Measurements from ENCODE around the gene MSI2.

The MSI2 gene

DNA sequence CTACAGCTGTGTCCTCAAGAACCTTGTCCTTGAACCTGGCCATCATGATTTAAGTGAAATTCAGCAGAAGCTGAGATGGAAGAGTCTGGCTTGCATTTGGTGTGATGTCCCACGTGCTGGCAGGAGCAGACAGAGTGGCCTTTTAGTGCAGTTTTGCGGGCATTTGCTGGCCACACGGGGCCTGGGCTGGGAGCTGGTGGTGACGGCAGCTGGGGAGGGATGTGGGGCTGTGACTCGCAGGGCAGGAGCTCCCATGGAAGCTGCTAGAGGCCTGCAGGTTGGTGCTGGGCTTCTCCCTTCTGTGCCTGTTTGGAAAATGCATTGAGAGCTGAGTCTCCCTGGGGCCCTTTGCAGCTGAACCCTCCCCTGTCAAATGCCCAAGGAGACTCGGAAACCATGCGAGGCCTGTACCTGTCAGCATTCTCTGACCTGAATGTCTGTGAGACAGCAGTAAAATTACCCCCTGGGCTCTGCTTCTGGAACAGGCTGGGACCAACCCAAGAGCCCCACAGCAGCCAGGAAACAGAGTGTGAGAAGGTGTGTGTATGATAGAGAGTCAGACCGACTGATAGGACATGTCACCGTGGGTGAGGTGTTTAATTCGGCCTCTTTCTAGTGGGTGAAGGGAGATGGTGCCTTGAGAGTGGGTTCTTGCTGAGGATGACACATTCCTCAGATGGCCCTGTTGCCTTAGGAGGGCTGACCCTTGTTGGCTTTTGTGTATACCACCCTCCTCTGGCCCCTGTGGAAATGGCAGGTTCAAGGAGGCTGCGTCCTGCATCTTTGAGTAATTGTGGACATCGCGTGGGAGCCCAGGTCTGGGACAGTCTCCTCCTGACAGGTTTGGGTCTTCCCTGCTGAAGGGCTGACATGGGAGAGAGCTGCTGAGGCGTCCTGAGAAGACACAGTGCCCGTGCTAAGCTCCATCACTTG lies 145.5 kb downstream of the MSI2 start:
- DNase-seq: no peak

DNA sequence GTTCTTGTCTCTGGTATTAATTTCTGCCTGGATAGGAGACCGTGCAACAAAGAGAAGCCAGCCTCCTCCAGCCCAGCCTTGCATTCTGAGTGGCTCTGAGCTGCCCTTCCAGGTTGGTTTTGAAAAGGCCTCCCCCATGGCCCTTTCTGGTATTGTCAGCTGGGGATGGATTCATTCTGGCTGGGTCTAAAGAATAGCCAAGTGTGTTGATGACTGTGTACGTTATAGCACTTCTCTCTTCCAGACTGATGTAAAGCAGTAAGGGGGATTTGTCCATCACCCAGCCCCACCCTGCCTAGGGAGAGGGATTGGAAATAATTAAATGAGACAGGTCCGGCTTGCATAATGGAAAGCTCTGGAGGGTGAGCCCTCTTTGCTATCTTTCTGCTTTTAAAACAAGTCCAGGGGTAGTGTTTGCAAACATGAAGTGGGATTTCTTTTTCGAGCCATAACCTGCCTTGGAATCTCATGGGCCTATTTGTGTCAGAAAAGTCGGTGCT lies 146.4 kb downstream of the MSI2 start:
- DNase-seq: no peak

DNA sequence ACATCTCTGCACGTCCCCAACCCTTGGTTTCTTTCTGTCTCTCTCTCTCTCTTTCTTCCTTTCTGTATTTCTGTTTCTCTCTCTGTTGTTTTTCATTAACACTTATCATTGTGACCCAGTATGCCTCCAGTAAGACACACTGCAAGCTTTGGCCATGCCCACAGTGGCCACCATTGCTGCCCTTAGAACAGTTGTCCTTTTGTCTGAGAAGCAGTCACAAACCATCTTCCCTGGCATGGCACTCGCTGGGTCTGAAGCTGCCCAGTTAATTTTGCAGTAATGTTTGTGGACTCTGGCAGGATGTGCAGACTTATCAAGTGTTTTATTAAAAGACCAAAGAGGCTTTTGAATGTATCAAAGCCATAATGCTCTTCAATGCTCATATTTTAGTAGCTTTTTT lies 146.9 kb downstream of the MSI2 start:
- DNase-seq: no peak

DNA sequence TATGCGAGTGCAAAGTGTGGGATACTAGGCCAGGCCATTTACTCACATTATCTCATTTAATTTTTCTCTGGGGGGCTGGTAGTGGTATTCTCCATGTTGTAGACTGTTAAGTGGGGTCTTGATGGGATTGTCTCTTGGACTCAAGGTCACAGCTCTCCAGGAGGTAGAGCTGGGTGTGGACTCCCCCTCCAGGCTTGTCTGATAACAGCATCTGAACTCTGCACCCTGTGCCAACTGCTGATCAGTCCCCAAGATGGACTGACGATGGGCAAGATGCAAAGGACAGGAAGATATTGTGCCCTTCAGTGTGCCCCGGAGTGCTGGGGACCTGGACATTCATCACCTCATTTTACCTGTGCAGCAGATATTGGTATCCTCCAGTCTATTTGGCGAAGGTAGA lies 147.8 kb downstream of the MSI2 start:
- DNase-seq: no peak

DNA sequence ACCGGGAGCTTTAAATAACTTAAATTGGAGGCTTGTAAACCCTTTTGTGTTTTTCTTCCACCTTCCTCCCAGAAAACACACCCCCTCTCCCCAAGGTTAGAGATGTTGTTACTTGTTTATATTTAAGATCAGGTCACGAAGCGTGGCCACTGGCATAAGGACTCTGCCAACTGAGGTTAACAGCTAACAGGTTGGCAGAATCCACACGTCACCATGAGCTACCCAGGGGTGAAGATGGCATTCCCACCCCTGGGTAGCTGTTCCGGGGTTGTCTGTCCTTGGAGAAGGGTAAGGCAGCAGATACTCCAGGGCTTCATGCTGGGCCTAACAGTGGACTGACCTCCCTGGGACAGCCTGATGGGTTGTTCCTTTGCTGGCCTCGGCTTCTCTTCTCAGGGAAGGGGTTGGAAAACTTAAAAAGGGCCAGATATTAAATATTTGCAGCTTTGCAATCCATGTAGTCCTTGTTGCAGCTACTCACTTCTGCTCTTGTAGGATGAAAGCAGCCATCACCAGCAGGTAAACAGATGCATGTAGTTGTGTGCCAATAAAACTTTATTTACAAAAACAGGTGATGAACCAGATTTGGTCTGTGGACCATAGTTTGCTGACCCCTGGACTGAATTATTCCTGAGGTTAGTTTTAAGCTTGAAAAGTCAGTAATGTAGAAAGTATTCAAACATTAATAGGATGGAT lies 148.6 kb downstream of the MSI2 start:
- no peak for DNase-seq

DNA sequence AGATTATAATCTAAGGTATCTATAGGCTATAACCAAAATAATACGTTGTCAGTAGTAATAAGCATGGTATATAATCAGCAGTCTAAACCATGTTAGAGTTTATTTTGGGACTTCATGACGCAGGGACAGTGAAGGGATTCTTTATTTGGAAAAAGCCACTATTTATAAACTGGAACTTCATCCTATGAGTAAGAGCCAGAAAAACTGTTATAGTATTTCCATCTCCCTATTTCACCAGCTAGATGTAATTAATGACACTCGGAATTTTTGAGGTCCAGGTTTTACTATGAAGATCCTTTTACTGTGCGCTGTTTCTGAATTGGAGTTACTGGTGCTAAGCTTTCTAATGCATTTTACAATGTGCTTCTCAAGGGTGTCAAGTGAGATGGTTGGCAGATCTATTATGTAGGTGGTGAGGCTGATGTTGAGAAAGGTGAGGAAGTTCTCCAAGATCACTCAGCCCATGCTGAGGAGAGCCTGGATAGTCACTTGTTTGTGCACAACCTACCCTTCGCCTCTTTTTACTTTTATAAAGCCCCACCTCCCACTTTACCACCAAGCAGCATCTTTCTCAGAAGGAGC lies 149.3 kb downstream of the MSI2 start:
- DNase-seq: no peak

DNA sequence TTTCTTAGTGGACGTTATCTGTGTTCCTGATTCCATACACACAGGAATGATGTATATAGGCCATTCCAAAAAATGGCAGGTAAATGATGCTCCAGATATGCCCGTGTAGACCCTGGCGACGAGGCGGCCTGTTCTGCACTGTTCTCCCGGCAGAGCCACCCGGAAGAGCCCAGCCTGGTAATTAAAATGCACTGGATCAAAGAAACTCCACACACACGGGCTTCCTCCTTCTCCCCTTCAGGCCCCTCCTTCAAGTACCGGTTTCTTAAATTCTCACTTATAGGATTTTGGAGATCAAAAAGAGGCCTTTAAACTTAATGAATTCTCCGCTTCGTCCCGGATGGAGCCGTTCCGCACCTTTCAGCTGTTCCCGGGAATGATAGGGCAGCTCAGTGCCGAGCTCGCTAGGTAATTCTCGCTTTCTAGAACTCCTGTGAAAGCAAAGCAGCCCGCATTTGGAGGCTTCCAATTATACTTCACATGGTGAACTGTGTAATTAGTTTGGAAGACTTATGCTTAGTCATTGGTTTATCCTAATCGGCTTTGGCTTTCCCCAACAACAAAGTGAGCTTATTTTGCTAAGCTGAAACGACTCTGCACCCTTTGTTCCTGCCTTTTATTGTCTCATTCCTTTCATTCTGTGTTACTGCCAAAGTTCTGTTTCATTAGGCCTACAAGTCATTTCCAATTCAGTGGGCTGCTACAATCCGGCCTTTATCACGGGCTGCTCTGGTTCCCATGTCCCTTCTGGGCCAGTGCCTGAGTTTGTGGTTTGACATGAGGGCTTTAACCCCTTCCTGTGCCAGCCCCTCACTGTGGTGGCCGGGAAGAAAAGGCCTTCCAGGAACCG lies 150.0 kb downstream of the MSI2 start:
- no peak for DNase-seq

DNA sequence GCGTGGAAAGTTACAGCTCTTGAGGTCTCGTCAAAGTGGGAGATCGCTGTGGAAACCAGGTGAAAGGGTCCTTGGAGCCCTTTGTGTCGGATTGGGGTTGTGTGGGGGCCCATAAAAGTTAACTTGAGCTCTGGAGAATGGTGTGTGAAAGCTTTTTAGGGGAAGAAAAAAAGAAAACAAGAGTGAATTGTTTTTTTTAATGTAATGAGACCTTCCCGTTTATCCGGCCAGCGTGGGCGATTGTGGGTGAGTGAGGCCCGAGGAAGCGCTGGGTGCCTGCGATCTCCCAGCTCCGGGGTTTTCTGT lies 150.6 kb downstream of the MSI2 start:
- DNase-seq: no peak

DNA sequence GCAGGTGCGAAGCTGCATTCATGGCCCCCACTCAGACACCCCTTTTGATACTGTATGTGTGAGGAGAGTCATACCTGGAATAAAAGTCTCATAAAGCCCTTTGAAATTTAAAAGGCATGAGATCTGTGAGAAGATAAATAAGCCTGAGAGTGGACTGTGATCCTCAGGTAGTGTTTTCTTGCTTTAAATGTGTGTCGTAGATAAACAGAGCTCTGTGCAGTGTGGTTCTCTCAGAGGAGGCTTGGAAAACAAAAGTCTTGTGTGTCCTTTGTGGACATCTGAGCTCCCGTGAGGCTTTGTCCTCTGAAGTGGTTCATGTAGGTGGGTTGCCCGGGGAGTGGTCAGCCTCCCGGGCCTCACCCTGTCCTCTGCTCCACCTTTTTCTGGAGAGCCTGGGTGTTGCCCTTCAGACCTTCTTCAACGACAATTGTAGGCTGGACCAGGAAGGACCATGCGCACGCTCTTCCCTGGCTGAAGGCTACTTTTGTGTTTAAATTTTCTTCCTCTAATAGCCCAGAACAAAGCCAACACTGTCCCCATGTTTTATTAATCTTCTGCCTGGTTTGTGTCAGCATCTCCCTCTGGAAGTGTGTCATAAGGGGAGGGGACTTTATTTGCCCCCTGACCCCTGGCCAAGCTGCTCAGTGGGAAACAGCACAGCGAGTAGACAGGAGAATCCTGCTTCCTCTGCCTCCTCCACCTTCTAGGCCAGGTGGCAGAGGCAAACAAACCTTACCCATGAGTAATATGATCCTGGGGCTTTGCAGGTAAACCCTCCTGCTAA lies 151.2 kb downstream of the MSI2 start:
- no peak for DNase-seq

DNA sequence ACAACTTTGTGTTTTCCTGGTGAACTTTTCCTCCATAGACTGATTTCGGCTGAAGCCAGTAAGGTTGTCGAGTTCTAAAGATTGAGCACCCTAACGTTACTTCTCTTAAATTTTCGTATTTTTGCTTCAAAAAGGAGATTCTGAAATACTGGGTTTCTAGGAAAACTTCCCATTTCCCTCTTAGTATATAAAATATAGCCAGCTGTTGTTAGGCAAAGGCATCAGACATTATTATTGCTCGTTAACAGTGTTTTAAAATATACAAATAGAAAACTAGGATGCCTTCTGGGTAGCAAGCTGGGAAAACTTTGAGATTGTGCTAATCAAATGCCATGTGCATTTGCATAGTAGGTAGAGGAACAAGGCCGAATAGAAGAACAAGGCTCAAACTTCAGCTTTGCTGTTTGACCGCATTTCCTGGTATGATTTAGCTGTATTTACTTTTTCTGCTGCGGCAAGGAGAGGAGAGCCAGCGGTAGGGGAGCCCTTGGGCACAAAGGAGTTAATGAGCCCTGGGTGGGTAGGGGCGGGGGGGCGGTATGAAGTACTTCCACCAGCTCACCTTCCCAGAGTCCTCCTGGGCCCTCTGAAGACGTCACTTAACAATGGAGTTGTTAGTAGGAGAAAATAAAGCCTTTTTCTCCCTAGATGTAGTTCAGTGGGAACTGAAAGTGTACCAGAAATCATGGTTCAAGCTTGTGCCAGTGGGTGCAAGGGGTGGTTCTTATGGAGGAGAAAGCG lies 151.9 kb downstream of the MSI2 start:
- no peak for DNase-seq

DNA sequence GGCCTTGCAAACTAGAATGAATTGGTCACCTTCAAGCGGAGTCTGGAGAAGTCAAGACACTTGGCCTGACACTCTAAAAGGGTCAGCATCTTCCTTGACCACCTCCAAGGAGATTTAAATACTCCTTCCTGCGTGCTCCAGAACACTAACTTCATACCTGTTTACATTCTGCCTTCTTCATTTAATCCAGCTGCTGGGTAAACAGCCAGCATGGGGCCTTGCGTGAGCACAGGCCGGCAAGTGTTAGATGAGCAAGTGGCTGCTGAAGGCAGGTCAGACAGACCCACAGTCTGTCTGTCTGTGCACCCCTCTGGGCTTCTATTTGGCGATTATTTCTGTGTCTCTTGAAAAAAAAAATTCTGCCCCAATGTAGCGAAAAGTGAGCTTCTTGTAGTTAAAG lies 153.8 kb downstream of the MSI2 start:
- DNase-seq: no peak

DNA sequence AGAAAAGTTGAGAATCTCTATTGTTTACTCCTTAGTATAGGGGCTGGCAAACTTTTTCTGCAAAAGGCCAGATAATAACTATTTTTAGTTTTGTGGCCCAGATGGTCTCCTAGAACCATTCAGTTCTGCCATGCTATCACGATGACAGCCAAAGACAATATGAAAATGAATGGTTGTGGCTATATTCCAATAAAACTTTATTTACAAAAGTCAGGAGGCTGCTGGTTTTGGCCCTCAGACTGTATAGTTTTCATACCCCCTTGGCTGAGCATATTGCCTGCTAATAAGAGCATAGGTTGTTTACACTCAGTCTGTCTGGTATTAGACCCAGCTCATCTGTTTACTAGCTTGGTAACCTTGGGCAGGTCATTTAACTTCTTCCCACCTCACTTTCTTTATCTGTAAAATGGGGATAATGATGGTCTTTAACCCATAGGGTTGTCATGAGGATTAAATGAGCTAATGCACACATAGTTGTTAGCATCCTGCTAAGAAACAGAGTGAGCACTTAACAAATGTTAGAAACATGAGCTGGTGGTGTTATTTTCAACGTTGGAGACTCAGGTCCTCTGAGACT lies 156.3 kb downstream of the MSI2 start:
- DNase-seq: no peak

DNA sequence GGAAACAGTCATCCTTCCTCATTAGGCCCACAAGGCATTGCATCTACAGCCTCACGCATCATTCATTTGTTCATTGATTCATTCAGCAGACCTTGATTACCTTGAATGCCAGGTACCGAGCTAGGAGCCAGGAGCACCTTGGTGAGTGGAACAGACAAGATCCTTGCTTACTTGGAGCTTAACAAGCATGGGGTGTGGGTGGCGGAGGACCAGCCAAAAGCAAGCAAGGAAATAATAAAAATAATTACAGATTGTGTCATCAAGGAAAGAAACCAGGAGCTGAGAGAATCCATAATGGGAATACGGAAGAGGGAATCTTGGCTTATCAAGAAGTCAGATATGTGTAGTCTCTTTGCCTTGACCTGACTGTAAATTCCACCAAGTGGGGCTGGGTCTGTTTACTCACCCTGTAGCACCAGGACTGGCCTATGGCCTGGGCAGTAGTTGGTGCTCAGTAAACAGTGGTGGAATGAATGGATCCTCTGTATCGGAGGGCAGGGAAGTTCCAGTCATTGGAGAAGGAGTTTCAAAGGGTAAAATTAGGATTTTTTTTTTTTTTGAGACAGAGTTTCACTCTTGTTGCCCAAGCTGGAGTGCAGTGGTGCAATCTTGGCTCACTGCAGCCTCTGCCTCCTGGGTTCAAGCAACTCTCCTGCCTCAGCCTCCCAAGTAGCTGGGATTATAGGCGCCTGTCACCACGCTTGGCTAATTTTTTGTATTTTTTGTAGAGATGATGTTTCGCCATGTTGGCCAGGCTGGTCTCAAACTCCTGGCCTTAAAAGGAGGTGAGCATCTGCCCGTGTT lies 157.7 kb downstream of the MSI2 start:
- DNase-seq: no peak

DNA sequence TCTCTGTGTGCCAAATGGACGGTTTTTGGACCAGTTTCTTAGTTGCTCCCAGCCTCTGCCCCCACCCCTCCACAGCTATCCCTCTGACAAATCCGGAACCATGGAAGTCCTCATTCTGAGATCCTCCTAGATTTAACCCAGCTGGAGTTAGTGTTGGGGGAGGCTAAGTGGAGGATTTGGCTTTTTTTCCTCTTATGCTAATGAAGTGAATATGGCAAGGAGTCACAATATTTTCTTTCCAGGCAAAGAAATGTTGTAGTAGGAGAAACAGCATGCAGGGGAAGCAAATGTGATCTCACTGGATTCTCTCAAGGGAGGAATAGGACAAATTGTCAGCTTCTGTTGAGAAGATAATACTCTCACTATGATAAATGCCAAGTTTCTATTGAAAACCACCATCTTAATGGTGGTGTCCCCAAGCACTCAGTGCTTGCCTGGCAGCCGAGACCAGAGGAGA lies 159.5 kb downstream of the MSI2 start:
- DNase-seq: no peak

DNA sequence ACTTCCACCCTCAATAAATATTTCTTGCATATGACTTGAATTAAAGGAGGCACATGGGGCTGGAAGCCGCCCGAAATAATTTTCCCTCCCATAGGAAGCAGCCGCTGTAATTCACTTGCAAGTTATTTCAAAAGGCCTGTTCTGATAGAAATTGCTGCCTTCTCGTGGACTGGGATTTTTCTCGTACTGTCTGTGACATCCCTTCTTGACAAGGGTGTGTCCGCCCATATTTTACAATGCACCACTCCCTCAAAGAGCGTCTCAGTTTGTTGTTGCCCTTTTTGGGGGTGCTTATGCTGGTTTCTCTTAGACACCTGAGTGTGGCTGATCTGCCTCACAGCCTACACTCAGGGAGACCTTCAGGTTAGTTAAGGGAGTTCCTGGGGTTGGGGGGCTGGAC lies 160.0 kb downstream of the MSI2 start:
- no peak for DNase-seq

DNA sequence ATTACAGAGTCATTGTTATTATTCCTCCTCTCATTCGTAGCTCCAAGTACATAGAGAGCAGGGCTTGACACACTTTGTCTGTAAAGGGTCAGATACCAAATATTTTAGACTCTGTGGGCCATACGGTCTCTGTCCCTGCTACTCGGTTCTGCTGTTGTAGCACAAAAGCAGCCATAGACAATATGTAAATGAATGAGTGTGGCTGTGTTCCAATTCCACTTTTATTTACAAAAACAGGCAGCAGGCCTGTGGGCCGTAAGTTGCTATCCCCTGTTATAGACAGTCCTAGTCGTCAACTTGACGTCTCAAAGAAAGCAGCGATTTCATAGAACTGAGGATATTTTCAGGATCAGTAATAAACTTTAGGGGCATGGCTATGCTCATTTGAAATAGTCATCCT lies 161.6 kb downstream of the MSI2 start:
- DNase-seq: no peak

DNA sequence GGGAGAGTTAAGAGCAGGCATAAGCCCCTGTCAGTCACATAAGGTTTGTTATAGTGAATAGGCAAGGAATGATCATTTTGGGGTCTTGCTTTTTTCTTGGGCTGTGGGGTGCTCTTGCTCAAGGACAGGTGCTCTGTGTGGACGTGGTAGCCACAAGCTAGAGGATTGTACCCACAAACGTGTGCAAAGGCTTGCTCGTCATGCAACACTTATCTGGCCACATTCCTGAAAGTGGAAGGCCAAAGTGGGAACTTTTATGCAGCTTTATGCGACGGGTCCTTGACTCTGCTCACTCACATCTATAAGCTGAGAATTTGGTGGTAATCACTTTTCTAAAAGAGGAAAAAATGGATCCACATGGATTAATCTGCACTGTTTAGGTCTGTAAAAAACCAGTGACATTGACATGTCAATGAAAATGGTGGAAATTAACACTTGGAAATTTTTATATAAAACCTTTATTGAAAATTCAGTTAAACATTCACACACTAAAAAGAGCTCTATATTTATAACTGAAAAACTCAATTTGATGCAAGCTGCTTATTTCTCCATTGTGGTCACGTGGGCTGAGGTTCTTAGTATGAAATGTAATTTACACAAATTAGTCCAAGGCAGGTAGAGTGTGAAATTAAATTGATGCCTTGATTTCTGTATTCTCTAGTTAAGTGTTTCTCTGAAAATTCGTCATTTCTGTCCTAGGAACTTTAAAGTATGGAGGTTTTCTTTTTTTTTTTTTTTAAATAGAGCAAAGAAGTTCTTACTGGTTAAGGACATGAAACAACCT lies 162.3 kb downstream of the MSI2 start:
- no peak for DNase-seq

DNA sequence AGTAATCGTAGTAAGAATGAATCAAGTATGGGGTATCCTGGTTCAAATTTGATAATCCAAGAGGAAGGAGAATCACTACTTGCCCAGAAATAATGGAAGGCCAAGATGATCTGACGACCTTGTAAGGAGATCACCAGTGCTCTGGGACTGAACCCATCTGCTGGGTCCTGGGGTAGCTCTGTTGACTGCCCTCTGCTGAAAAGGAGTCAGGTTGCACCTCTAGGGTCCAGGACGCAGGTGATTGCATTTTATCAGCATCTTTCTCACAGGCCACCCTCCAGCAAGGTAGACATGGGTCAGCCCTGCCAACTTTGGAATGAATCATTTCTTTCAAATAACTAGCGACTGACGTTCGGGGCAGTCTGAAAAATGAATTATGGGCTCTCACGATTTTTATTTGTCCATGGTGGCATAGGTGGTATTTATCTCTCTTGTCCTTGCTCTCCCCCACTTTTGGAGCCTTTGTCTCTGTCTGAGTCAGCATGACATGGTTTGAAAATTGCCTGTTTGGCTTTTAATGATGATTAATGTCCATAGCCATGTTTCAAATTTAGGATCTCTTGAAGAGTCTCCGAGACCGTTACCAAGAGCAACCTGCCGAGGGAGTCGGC lies 163.7 kb downstream of the MSI2 start:
- no peak for DNase-seq

All from stimulated activated CD4-positive, alpha-beta T cell treated with anti-CD3 and anti-CD28 coated beads, Interleukin-2, amount 100 ng/mL, for 48 hours (primary cell).